ENCODE results near the gene GFPT1. TPM values are rescaled to one million over a fixed set of nuclear protein-coding genes. Genes with fewer than 3 reads are reported as not detected.
"Not testable (repeated sequence)": the region's sequence is repeated elsewhere in the genome, so short reads cannot be mapped to it uniquely, and the experiment has no call there.

Gene GFPT1
- total RNA-seq, 2 experiments from 2014 or later = 20.8 to 22.4 TPM

DNA sequence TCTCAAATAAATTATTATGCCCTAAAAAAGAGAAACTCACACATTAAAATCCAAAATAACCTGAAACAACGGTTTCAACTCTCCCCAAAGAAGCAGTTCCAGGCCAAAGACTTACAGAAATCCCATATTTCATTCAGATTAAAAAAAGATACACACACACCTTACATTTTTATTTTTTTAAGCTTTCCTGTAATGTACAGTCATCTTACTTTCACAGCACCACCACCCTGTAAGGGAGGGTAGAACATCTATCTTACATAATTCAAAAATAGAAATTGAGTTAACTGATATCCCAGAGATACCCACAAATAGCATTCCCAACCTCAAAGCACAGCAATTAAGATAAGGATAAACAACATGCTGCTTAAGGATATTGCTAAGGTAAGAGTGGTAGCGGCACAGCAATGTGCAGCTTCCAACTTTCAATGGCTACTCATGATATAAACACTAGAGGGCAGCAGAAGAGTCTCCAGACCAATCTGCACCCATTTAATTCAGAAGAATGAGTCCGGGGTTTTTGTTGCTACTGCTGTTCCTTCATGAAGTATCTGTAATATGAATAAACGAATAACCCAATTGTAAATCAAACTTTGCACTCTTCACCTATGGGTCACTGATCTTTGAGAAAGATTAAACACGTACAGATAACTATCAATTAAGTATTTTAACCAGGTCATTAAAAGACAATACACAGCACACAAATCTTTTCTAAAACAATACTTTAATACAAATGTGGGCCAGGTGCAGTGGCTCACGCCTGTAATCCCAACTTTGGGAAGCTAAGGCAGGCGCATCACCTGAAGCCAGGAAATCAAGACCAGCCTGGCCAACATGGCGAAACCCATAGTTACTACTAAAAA is 11.3 kb downstream of the GFPT1 start:
- ATAC-seq (ENCODE audit: low read depth) (peak; percentile 74), DNase-seq (no peak)
- POLR2A ChIA-PET = no interaction called here
- Mint-ChIP-seq H3K9me3 (no peaks in the 10 kb centered on the region), H3K4me3 (no peak overlapping the region), H3K27me3 (no peaks in the 10 kb centered on the region), H3K36me3 (peaks cover 7% of the 10 kb centered on the region), H3K4me1 (peaks cover 8% of the 10 kb centered on the region), H3K27ac (no peak overlapping the region)

DNA sequence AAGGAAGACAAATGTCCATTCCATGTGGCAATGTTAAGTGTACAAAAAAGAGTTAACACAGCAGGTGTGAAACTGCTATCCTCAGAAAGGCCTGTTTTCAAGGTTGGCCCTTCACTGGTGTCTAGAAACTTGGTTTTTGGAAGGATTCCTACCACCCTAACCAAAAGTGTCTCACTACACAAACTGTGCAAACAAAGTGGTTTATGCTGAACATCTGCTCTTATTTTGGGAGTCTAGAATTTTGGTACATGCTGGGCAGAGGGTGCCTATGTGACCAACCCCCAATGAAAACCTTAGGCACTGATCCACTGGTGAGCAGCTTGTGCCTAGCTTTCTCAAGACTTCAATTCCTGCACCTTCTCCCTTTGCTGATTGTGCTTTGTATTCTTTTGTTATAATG is 14.3 kb downstream of the GFPT1 start:
- DNase-seq (no peak), ATAC-seq (ENCODE audit: low read depth) (no peak)
- Mint-ChIP-seq H3K27me3 (no peaks in the 10 kb centered on the region), H3K36me3 (peaks cover 19% of the 10 kb centered on the region), H3K4me3 (no peak overlapping the region), H3K9me3 (no peaks in the 10 kb centered on the region), H3K27ac (no peak overlapping the region), H3K4me1 (peaks cover 5% of the 10 kb centered on the region)
- POLR2A ChIA-PET = no interaction called here

DNA sequence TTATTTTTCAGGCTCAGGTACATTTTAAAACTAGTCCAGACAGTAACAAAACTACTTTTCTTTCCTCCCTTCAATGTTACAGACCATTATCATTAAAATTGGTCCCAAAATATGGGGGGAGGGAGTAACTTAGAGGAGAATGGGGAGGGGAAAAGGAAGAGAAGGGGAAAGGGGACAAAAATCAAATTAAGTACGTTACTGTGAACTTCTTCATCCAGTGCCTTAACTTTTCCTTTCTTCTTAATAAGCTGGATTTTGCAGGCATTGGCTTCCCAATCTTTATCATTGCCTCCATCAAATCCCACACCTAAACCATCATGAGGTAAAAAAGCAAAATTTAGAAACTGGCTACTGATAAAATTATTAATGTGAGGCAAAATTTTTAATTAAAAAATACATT is 17.2 kb downstream of the GFPT1 start:
- peaks cover 27% of the 10 kb centered on the region for H3K36me3 Mint-ChIP-seq
- POLR2A ChIA-PET = no interaction called here

DNA sequence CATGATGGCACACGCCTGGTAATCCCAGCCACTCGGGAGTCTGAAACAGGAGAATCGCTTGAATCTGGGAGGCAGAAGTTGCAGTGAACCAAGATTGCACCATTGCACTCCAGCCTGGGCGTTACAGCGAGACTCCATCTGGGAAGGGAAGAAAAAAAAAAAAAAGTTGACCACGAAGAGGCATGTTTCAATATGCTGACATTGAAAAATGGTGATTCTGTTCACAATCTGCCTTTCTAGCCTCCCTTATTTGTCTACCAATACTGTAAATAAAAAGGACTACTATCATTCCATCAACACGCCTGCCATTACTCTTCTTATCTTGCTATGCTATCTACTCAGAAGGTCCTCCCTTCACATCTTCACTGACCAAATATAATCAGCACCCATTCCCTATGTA is 18.4 kb downstream of the GFPT1 start:
- no peak overlapping the region for H3K4me3 Mint-ChIP-seq
- POLR2A ChIA-PET = no interaction called here
- no peak for DNase-seq
- no peak overlapping the region for H3K27ac Mint-ChIP-seq
- H3K4me1 Mint-ChIP-seq = no peaks in the 10 kb centered on the region
- H3K27me3 Mint-ChIP-seq = no peaks in the 10 kb centered on the region
- H3K9me3 Mint-ChIP-seq = no peaks in the 10 kb centered on the region
- ATAC-seq (ENCODE audit: low read depth) = no peak
- peaks cover 27% of the 10 kb centered on the region for H3K36me3 Mint-ChIP-seq

More for the DNA sequence above, 17.2 kb downstream of the GFPT1 start:
- Mint-ChIP-seq H3K27me3 (no peaks in the 10 kb centered on the region), H3K4me1 (no peaks in the 10 kb centered on the region), H3K4me3 (no peak overlapping the region), H3K27ac (no peak overlapping the region), H3K9me3 (no peaks in the 10 kb centered on the region)
- ATAC-seq (ENCODE audit: low read depth) = no peak
- no peak for DNase-seq

DNA sequence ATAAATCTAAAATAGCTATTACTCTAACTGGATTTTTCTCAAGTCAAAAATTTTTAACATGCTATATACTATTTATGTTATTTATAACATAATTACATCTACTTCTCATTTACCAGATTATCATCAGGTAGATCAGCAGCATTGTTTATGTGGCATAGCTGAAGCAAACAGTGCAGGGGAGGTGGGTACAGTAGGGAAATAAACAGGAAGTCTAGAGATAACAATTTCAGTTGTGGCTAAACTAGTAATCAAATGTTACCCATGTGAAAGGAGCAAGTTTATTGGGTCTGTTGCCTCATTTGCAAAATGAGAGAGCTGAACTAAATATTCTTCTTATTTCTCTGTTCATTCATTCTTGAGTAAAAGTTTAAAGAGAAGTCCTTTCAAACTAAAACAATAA is 27.7 kb downstream of the GFPT1 start:
- Mint-ChIP-seq H3K27ac (no peak overlapping the region), H3K4me1 (no peaks in the 10 kb centered on the region), H3K9me3 (no peaks in the 10 kb centered on the region), H3K27me3 (no peaks in the 10 kb centered on the region), H3K4me3 (no peak overlapping the region), H3K36me3 (peaks cover 21% of the 10 kb centered on the region)
- DNase-seq (no peak), ATAC-seq (ENCODE audit: low read depth) (no peak)
- POLR2A ChIA-PET = no interaction called here

DNA sequence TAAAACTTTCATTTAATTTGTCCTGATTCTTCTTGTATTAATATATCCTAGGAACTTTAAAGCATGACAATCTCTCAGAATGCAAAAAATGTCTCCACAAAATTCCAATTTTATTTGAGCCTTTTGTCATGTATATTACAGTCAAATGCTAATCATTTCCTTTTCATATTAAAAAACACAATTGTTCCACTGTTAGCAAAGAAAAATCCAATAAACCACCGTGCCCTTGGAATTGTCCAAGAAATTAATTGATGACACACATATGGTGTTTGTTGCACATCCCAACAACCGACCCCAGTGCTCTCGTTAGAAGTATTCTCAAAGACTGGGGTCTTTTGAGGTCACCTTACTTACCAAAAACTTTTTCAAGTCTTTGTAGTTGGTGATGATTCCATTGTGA is 28.1 kb downstream of the GFPT1 start:
- no peak overlapping the region for H3K27ac Mint-ChIP-seq
- H3K4me3 Mint-ChIP-seq = no peak overlapping the region
- no peaks in the 10 kb centered on the region for H3K9me3 Mint-ChIP-seq
- DNase-seq = no peak
- no peaks in the 10 kb centered on the region for H3K4me1 Mint-ChIP-seq
- H3K36me3 Mint-ChIP-seq = peaks cover 21% of the 10 kb centered on the region
- POLR2A ChIA-PET = no interaction called here
- no peak for ATAC-seq (ENCODE audit: low read depth)
- no peaks in the 10 kb centered on the region for H3K27me3 Mint-ChIP-seq

DNA sequence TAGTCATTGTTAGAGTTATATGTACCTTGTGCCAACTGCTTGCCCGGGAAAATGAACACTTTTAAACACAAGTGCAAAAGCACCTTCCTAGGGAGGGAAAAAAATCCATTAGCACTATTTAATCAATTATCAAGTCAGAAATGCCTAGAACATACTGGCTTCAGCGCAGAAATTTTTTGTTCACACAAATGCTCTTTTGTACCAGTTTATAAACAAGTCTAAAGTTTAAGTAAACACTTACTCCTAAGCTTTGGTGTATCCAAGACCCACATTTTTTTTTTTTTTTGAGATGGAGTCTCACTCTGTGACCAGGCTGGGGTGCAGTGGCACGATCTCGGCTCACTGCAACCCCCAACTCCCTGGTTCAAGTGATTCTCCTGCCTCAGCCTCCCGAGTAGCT is 30.6 kb downstream of the GFPT1 start:
- DNase-seq (no peak), ATAC-seq (ENCODE audit: low read depth) (no peak)
- H3K36me3 Mint-ChIP-seq = peaks cover 23% of the 10 kb centered on the region
- H3K4me3 Mint-ChIP-seq = no peak overlapping the region
- H3K27me3 Mint-ChIP-seq = no peaks in the 10 kb centered on the region
- H3K27ac Mint-ChIP-seq = no peak overlapping the region
- H3K9me3 Mint-ChIP-seq = no peaks in the 10 kb centered on the region
- POLR2A ChIA-PET = no interaction called here
- H3K4me1 Mint-ChIP-seq = no peaks in the 10 kb centered on the region

DNA sequence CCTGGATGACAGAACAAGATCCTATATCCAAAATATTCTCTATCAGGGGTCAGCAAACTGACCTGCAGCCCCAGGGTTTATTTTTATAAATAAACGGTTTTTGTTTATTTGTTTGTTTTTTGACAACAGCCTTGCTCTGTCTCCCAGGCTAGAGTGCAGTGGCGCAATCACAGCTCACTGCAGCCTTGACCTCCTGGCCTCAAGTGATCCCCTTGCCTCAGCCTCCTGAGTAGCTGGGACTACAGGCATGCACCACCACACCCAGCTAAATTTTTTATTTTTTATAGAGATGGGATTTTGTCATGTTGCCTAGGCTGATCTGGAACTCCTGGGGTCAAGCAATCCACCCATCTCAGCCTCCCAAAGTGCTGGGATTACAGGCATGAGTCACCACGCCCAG is 32.1 kb downstream of the GFPT1 start:
- not testable (repeated sequence) for H3K27ac Mint-ChIP-seq; H3K27me3 Mint-ChIP-seq; H3K9me3 Mint-ChIP-seq; DNase-seq; H3K4me3 Mint-ChIP-seq; ATAC-seq (ENCODE audit: low read depth); H3K4me1 Mint-ChIP-seq
- H3K36me3 Mint-ChIP-seq = peaks cover 20% of the 10 kb centered on the region
- POLR2A ChIA-PET = interaction anchor here (0.9 kb wide), 1 partner anchor 82 kb away, joined by 3 read pairs; the partner anchor contains the start of gene NFU1

DNA sequence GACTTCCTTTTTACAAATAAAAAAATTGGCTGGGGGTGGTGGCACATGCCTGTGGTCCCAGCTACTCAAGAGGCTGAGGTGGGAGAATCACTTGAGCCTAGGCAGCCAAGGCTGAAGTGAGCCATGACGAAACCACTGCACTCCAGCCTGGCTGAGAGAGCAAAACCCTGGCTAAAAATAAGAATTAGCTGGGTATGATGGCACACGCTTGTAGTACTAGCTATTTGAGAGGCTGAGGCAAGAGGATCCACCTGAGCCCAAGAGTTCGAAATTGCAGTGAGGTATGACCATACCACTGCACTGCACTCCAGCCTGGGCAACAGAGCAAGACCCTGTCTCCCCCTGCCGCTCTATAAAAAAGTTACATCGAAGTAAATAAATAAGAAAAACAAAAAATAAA is 33.7 kb downstream of the GFPT1 start:
- H3K27me3 Mint-ChIP-seq = no peaks in the 10 kb centered on the region
- no peaks in the 10 kb centered on the region for H3K9me3 Mint-ChIP-seq
- no peak overlapping the region for H3K27ac Mint-ChIP-seq
- ATAC-seq (ENCODE audit: low read depth) (no peak), DNase-seq (no peak)
- POLR2A ChIA-PET = no interaction called here
- H3K4me1 Mint-ChIP-seq = no peaks in the 10 kb centered on the region
- H3K36me3 Mint-ChIP-seq = peaks cover 25% of the 10 kb centered on the region
- H3K4me3 Mint-ChIP-seq = no peak overlapping the region

DNA sequence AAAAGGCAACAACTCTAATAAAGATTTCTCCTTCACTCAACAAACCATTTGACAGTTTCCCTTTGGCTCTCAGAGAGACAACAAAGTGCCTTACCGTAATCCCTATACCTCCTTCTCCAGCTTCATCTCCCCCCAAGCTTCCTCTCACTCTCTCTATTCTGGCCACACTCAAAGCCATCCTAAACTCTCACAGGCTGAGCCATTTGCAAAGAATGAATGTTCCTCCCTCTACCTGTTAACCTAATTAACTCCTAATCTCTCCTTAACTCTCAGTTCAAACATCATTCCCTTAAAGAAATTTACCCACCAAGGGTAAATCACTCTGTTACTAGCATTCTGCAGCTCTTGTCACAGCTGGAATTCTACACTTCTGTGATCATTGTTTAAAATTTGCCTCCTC is 38.2 kb downstream of the GFPT1 start:
- Mint-ChIP-seq H3K27me3 (no peaks in the 10 kb centered on the region), H3K36me3 (peaks cover 22% of the 10 kb centered on the region), H3K9me3 (no peaks in the 10 kb centered on the region), H3K4me1 (peaks cover 3% of the 10 kb centered on the region), H3K27ac (no peak overlapping the region), H3K4me3 (no peak overlapping the region)
- POLR2A ChIA-PET = no interaction called here
- ATAC-seq (ENCODE audit: low read depth) (no peak), DNase-seq (no peak)

DNA sequence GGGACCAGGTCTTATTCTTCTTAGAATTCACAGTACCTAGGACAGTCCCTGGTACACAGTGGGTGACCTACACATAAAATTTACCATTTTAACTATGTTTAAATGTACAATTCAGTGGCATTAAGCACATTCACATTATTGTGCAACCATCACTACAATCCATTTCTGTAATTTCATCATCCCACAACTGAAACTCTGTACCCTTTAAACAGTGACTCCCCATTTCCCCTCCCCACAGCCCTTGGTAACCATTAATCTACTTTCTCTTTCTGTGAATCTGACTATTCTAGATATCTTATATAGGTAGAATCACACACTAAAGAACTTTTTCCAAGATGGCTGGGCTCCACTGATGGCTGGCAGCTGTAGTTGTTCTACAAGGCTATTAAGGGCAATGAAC is 41.6 kb downstream of the GFPT1 start:
- Mint-ChIP-seq H3K4me3 (no peak overlapping the region), H3K27me3 (no peaks in the 10 kb centered on the region), H3K9me3 (no peaks in the 10 kb centered on the region), H3K36me3 (peaks cover 23% of the 10 kb centered on the region), H3K27ac (no peak overlapping the region), H3K4me1 (peaks cover 3% of the 10 kb centered on the region)
- DNase-seq = no peak
- ATAC-seq (ENCODE audit: low read depth) = peak; percentile 54
- POLR2A ChIA-PET = no interaction called here

DNA sequence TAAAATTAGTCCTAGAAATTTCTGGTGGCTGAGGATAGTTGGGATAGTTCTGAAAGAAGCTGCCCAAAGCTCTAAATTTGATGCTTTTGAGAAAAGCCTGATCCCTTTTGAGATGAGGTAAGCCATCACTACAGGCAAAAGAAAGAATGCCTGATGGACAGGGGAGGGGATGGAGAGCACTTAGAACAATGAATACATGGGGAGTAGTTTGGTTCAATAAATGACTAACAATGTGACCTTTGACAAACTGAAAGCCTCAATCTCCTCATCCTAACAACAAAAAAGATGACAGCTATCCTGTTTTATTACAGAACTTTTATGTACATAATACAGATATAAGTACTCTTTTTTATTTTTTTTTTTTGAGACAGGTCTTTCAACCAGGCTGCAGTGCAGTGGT is 42.7 kb downstream of the GFPT1 start:
- H3K4me3 Mint-ChIP-seq = no peak overlapping the region
- H3K27ac Mint-ChIP-seq = no peak overlapping the region
- peaks cover 23% of the 10 kb centered on the region for H3K36me3 Mint-ChIP-seq
- POLR2A ChIA-PET = interaction anchor here (0.7 kb wide), 1 partner anchor 17 kb away, joined by 6 read pairs; no protein-coding TSS in a partner anchor
- H3K27me3 Mint-ChIP-seq = no peaks in the 10 kb centered on the region
- no peaks in the 10 kb centered on the region for H3K9me3 Mint-ChIP-seq
- ATAC-seq (ENCODE audit: low read depth) = no peak
- peaks cover 3% of the 10 kb centered on the region for H3K4me1 Mint-ChIP-seq
- DNase-seq = no peak

DNA sequence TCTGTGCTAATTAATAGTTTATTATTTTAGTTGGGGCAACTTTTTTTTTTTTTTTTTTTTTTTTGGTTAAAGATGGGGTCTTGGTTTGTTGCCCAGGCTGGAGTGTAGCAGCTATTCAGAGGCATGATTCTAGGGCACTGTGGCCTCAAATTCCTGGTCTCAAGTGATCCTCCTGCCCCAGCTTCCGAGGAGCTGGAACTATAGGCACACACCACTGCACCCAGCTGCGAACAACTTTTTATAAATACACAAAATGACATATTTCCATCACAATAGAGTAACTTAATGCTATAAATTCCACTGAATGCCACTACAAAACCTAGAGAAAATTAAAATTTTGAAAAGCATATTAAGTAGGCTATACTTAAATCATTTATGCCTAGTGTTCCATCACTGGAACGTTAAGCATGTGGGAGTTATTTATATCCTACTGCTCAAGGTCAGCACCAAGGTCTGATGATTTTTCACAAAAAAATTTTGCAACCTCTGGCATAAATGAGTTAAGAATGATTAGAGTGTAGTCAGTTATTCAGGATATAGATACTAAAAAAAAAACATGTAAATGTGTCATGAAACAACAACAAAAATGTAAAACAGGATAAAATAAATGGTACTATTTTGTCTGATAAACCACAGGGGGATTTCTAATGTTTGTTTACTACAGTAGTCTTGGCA is 46.8 kb downstream of the GFPT1 start:
- Mint-ChIP-seq H3K4me1 (no peaks in the 10 kb centered on the region), H3K36me3 (peaks cover 14% of the 10 kb centered on the region), H3K9me3 (no peaks in the 10 kb centered on the region), H3K4me3 (no peak overlapping the region), H3K27ac (no peak overlapping the region), H3K27me3 (no peaks in the 10 kb centered on the region)
- no peak for ATAC-seq (ENCODE audit: low read depth)
- DNase-seq = no peak
- POLR2A ChIA-PET = no interaction called here

DNA sequence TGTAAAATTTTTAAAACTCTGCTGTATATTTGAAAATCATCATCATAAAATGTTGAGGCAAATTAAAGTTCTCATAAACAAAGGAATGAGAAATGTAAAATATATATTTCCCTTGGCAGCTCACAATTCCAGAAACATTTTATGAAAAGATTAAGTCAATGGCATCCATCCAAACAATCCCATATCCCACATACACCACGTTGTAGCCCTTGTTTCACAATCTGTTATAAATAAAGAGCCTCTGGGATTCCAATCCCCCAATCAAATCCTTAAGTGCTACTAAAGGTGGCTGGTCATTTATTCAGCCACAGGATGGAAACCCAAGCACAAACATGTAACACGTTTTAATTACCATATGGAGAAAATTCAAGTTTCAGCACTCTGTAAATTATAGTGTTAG is 51.7 kb downstream of the GFPT1 start:
- Mint-ChIP-seq H3K4me1 (no peaks in the 10 kb centered on the region), H3K9me3 (no peaks in the 10 kb centered on the region), H3K27me3 (no peaks in the 10 kb centered on the region), H3K36me3 (peaks cover 13% of the 10 kb centered on the region), H3K27ac (no peak overlapping the region), H3K4me3 (no peak overlapping the region)
- no peak for DNase-seq
- ATAC-seq (ENCODE audit: low read depth) = no peak
- POLR2A ChIA-PET = no interaction called here

All from activated naive CD8-positive, alpha-beta T cell treated with anti-CD3 and anti-CD28 coated beads, Interleukin-2, amount 10 ng/mL, durations not matched to agents 7 days and 5 days (primary cell).